Stimulated activated CD8-positive, alpha-beta memory T cell treated with anti-CD3 and anti-CD28 coated beads, Interleukin-15, amount 100 ng/mL, for 4 hours (primary cell): ENCODE results near the gene INTS1.
A peak's percentile ranks its signal among the peaks of the same experiment; 100 is the strongest.
"Not testable (repeated sequence)": the region's sequence is repeated elsewhere in the genome, so short reads cannot be mapped to it uniquely, and the experiment has no call there.

Experiments used
- DNase-seq, 2 donors: peaks; one replicate each; pipeline ENCODE4 v3.0.0-alpha.2; 2020; ENCODE audit warnings: low read depth in 2 of 2

INTS1 gene

DNA sequence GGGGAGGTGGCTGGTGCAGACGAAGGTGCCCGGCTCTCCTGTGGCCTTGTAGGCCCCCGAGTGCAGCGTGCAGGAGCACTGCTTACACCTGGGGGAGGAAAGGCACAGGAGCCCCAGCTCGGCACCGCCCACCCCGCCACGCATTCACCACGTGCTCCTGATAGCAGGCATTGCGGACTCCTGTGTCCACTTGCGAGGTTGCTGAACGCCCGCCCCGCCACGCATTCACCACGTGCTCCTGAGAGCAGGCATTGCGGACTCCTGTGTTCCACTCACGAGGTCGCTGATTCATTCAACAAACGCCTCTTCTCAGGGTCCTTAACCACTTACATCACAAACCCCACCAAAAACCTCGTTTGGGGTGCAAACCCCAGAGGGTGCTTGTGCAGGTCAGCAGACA is 58.8 kb downstream of the INTS1 start:
- DNase-seq, result no peak

DNA sequence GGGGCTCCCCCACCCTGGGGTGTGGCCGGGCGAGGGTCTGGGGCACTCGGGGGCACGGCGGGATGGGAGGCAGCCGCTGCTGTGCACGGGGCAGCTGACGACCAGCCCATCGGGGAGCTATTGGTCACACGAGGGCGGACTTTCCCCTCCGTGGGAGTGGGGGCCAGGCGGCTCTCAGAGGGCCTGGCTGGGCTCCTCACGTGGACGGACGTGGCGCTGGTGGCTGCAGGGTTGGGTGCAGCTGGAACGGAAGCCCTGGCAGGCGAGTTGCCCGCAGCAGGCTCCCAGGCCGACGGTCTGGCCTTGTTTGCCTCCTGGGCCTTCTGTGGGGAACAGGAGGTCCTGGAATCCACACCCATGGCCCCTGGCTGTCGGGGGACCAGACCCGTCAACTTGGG is 59.3 kb downstream of the INTS1 start:
- no peak for DNase-seq

DNA sequence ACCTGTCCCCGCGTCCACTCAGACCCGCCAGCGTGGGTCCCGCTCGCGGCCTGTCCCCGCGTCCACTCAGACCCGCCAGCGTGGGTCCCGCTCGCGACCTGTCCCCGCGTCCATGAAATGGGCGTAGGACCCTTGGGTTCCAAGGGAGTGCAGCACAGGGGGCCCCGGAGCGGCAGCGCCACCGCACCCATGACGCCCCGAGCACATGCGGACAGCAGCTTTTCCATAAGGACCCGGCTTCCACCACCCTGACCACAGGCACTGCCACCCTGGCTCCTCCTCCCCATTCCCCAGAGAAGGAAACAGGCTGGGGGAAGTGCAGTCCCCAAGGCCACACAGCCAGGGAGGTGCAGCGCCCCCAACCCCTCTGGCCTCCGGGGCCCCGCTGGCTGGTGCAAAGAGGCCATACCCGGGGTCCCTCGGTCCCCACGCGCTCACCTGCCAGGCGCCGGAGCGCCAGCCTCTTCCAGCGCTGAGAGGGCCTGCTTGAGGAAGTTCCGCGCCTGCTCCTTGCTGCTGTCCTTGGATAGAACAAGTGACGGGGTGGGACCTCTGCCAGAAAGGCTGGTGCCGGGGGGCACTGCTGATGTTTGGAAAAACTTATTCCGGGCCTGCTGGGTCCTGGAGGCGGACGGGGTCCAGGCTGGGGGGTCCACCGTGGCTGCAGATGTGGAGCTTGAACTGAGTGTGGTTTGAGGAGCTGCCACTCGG is 59.8 kb downstream of the INTS1 start:
- DNase-seq, result no peak

DNA sequence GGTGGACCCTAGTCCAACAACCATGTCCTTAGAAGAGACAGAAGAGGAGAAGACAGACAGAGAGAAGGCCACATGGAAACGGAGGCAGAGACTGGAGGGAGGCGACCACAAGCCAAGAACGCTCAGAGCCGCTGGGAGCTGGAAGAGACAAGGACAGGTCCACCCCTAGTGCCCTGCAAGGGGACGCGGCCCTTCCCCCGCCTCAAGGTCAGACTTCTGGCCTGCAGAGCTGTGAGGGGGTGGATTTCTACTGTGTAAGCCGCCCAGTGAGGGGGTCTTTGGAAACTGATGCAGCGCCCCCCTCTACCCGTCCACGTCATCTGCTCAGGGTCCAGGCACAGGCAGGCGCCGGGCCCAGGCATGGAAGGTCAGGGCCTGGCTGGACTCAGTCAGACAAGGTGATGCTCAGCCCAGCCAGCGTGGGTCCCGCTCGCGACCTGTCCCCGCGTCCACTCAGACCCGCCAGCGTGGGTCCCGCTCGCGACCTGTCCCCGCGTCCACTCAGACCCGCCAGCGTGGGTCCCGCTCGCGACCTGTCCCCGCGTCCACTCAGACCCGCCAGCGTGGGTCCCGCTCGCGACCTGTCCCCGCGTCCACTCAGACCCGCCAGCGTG is 60.5 kb downstream of the INTS1 start:
- not testable (repeated sequence) for DNase-seq

DNA sequence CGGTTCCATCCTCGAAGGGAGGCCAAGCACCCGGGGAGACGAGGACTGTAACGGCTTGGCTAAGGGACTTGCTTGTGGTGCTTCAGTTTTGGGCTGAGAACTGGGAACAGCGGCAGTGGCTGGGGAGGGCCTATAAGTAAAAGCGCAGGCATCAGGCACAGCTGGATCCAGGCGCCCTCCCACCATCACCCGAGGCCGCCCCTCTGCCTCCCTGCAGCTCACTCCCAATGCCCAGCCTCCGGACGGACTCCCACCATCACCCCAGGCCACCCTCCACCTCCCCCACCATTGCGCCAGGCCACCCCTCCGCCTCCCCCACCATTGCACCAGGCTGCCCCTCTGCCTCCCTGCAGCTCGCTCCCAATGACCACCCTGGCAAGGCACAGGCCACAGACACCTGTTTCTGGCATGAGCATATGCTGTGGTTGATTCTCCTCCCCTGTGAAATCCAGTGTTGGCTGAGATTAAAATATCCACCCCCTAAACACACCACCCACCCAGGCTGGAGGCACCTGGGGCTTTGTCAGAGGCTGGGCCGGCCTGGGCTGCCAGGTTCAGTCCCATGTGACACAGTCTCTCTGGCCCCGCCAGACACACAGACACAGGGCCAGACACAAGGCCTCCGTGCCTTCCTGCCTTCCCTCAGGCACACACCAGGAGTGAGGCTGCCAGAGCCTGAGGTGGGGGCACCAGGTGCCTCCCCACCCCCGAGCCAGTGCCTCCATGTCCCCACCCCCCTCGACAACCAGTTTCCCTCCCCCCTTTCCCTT is 61.6 kb downstream of the INTS1 start:
- DNase-seq, result no peak

DNA sequence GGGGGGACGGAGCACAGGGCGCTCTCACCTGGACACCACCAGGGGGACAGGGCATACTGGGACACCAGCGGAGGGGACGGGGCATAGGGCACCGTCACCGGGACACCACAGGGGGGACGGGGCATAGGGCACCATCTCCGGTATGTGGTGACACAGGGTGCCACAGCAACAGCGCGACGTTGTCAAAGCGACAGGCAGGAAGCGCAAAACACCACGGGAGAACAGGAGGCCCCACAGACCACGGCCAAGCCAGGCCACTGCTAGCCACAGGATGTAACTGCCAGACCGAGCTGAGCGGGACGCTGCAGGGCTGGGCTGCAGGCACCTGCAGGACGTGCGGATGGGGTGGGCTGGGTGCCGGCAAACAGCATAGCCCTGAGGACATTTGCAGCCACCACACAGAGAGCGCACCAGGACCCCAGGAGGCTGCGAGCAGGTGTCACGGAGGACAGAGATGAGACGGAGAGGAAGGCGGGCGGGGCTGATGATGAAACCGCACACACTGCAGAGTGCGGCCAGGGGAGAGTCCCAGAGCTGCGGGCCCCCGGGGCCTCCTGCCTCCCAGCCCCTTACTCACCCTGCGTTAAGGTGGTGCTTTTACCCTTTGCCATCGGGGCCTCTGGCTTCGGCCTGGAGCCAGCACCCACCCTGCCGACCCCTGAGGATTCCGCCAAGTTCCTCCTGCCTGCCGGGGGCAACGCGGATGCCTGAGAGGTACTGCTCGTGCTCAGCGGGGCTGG is 62.4 kb downstream of the INTS1 start:
- DNase-seq, result no peak

DNA sequence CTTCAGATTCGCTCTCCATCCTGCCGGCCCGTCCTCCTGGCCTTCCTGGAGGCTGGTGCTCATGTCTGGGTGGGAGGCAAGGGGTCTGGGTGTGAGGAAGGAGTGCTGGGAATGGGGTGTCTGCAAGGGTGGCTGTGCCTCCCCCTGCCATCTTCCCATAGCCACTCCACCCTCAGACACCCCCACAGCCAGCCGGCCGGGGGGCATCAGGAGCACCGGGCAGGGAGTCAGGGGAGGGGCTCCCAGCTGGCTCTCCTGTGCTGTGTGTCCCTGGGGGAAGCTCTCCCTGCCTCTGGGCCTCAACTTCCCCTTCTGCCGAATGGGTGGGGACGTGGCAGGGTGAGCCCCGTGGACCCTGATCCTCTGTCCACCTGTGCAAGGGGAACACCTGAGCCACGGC is 63.6 kb downstream of the INTS1 start:
- DNase-seq, result no peak

DNA sequence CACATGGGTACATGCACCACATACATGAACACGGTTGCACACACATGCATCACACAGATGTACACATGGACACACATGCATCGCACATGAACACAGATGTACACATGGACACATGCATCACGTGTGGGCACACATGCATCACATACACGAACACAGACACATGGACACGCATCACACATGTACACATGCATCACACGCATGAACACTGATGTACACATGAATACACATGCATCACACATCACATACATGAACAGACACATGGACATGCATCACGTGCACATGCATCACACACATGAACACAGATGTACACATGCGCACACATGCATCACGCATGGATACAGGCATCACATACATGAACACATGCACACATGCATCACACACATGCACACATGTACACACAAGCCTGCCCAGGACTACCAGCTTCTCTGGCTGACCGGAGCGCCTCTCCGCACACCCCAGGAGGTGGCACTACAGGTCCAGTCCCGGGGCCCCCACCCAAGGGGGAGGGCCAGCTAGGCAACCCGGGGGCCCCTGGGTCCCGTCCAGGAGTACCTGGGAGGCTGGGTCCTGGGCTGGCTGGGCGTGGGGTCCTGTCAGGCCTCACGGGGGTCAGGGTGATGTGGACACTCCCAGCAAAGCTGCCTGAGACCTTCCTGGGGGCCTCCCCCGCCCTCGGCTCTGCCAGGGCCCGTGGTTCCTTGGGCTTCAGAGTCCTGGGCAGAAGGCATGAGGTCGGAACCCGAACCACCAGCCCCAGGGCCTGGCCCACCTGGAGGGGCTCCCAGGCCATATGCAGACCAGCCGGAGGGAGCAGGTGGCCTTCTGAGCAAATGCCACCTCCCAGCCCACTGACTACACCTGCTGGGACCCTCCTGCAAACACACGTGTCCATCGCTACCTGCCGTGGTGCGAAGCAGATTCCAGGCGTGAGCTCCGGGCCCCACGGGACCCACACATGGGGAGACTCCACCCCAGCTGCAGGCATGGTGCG is 64.5 kb downstream of the INTS1 start:
- DNase-seq, result no peak

DNA sequence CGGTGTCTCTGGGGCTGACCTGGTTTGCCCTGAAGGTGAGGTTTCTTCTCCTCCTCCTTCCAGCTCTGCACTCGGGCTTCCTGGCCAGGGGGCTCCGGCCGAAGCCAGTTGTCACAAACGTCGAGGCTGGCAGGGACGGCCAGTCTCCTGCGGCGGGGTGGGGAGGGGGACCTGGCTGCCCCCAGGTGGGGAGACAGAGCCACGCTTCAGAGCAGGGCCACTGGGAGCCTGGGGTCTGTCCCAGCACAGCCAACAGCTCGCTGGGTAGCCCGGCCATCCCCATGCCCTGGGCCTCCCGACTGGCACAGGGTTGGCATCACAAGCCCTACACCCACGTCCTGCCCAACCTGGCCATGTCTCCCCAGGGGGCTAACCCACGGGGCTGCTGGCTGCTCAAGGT is 65.4 kb downstream of the INTS1 start:
- DNase-seq, result no peak

DNA sequence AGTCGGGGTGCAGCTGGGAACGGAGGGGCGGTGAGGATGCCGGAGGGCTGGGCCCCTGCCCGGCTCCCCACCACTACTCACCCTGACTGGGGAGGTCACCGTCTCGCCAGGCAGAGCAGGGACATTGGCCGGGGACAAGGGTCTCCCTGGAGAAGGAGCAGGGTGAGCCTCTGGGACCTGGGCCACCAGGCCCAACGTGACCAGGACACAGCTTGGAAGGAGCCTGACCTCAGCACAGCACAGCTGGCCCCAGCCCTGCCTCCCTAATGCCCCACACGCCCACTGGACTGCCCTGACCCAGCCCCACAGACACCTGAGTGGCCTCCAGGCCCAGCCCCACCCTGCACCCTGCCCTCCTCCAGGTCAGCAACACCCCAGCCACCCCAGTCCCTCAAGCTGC is 66.0 kb downstream of the INTS1 start:
- no peak for DNase-seq

DNA sequence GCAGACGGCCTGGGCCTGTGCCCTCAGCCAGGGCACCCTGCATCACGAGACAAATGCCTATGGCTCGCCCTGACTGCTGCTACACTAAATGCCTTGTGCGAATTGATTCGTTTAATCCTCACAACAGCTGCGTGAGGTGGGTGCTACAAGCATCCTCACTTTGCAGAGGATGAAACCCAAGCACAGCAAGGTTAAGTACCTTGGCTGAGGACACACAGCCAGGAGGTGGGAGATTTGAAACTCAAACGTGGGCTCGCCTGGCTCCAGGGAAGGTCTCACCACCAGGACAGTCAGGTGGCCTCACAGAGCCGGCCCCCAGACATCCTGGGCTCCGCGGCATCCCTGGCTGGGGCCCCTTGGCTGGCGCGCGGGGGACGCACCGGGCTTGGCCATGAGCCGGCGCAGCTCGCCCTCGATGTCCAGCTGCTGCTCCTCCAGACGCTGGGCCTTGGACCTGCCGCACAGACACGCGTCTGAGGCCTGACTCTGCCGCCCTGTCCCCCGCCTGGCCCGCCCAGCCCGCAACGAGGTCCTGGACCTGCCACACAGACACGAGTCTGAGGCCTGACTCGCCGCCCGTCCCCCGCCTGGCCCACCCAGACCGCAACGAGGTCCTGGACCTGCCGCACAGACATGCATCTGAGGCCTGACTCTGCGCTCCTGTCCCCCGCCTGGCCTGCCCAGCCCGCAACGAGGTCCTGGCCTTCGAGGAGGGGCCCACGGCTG is 66.9 kb downstream of the INTS1 start:
- no peak for DNase-seq

DNA sequence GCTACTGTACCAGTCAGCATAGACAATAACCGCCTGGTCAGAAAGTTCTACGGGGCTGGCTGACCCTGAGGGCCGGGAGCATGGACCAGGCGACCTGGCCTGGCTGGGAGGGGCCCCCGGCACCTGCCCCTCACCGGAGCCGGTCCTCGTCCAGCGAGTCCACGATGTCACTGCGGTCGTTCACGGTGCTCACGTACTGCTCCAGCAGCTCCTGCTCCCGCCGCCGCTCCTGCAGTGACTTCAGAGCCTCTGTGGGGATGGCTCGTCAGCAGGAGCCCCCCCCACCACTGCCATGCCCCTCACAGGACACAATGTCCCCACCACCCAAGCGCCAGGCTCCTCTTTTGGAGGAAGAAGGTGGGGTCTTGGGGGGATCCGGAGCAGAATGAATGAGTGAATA is 67.6 kb downstream of the INTS1 start:
- DNase-seq, result no peak

DNA sequence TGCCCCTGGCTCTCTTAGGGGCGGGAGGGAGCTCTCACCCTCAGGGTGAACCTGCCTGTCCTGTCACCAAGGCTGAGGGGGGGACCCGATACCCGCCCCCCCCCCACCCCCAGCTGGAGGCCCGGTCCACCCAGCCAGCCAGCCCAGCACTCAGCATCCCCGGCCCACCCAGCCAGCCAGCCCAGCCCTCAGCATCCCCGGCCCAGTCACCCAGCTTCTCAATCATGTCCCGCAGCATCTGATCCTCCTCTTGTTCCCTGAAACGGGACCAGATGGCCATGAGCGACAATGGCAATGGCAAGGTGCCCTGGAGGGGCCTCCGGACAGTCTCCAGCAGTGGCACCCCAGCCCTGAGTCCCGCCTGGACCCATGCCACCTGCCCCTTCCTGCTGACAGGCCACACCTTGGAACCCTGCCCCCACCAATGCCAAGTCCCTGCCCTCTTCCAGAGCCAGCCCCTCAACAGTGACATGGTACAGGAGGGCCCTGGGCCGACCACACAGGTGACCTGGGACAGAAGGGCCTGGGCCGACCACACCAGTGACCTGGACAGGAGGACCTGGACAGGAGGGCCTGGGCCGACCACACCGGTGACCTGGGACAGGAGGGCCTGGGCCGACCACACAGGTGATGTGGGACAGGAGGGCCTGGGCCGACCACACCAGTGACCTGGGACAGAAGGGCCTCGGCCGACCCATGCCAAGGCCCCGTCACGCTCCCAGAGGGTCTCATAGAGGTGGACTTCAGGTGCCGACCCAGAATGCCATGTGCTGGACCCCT is 69.1 kb downstream of the INTS1 start:
- DNase-seq, result no peak

DNA sequence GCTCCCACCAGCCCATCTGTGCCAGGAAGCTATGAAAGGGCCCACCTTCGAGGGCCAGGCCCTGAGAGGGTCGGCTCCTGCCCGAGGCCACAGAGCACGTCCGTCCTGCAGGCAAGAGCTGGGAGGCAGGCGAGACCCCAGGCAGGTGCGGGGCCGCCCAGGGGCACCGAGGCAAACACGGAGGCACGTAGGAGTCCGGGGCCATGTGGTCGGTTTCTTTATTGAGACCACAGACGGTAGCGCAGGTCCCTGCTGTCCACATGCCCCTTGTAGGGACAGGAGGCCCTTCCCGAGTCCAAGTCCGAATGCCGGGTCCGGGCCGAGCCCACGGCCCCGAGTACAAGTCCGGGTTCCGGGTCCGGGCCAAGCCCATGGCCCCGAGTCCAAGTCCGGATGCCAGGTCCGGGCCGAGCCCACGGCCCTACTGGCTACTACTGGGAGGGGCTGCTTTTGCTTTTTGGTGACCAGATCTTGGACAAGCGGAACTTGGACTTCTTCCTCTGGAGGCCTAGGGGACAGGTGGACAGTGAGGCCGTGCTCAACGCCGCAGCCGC is 69.9 kb downstream of the INTS1 start:
- no peak for DNase-seq

DNA sequence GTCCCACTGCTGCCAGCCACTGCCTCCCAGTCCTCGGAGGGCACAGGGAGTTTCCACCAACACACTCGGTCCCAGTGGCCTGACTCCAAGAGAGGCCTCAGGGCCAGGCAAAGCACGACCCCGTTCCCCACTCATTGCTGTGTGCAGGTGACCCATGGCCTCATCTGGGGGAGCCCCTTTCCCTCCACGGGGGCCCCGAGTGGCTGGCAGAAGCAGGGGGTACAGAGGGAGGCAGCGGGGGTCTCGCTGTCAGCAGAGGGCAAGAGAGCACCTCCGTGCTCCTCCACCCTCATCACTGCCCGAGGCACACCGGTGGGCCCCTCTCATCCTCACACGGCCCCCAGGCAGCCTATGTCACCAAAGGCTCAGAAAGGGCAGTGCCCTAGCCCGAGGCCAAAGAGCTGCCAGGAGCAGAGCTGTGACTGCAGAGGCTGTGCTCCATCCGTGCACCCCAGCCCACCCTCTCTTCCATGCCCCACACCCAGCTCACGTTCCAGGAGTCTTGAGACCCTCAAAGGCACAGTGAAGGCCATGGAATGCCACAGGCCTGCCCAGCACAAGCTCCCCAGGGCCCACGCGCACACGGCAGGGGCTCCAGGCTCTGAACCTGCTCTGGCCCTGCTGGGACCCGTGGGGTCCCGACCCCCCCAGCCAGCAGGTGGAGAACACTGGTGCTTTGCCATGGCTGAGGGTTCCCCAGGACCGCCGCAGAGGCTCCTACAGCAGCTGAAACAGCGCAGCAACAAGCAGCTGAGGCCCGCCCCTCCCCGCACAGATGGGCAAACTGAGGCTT is 70.9 kb downstream of the INTS1 start:
- DNase-seq, result no peak

DNA sequence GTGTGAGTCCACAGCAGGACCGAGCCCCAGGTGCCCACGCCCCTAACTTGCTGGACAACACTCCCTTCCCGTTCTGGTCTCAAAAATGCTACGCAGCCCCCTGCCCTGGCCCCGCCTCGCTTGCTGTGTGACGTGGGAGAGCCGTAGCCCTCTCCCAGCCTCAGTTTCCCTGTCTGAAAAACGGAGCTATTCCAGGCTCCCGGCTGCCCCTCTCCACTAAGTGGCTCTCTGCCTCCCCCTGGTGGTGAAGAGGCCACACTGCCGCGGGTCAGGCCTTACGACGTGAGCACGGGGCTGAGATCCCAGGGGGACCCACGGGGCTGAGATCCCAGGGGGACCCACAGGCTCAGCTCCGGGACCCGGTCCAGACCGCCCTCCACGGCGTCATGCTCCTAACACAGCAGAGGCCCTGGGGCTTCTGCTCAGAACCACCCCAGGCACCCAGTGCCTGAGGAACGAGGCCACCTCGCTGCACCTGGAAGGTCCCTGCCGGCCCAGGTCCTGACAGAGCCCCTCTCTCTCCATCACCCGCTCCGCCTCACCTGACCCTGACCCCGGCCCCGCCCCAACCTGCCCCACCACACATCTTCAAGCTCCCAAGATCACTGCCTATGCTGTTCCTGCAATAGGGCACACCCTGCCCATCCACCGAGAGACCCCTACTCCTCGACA is 71.6 kb downstream of the INTS1 start:
- DNase-seq, result peak; percentile 49 to 50

DNA sequence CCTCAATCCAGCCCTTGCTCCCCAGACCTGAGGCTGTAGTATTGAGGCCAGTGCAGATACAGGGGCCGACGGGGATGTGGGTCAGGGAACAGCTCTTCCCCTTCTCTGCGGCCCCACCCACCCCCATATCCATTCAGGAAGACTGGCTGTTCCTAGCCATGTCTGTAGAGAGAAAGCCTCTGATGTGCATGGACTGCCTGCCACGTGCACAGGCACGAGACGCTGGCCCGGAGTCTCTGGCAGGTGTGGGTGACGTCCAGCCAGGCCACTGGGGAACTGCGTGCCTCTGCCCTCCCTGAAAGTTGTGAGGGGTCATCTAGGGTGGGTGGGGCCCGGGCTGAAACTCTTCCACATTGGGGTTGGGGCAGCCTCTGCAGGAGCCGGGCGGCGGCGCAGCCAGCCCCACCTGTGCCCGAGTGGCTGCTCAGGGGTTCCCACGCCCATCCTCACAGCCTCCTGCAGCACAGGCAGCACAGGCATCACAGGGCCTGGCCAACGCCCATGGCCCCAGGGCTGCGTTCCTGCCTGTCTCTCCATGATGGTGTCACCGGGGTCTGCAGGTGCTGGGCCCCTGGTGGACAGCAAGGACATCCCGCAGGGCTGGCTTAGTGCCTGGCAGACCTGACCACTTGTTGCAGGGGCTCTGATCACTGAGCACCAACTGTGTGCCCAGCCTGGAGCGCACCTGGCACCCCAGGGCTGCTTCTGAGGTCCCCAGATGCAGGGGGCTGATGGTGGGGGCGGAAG is 72.4 kb downstream of the INTS1 start:
- no peak for DNase-seq
